Mucosa of descending colon (tissue), 3 donors: ENCODE results near the gene PTPN9. TPM values are rescaled to one million over a fixed set of nuclear protein-coding genes. Genes with fewer than 3 reads are reported as not detected.
"Not testable (repeated sequence)": the region's sequence is repeated elsewhere in the genome, so short reads cannot be mapped to it uniquely, and the experiment has no call there.

Experiments
- ATAC-seq: fragments of 200-7000 bp; cut with Tn5 transposase; one replicate; pipeline ENCODE4 v1.9.1; 2020; ENCODE audit warnings: mild to moderate bottlenecking, moderate library complexity
- DNase-seq, 3 donors: peaks; one replicate each; pipeline ENCODE4 v3.0.0-alpha.2; 2020
- H3K36me3 ChIP-seq: fragments of 200-600 bp; one replicate; pipeline ENCODE4 v1.8.0; 2021; ENCODE audit warnings: low read depth, mild to moderate bottlenecking
- H3K4me1 ChIP-seq: fragments of 200-600 bp; one replicate; pipeline ENCODE4 v1.8.0; 2021; ENCODE audit warnings: low read depth, mild to moderate bottlenecking
- H3K4me3 ChIP-seq: fragments of 200-600 bp; one replicate; pipeline ENCODE4 v1.8.0; 2021; ENCODE audit warnings: mild to moderate bottlenecking
- H3K9me3 ChIP-seq: fragments of 200-600 bp; one replicate; pipeline ENCODE4 v1.8.0; 2021; ENCODE audit warnings: mild to moderate bottlenecking
- CTCF ChIP-seq: fragments of 200-600 bp; IDR thresholded peaks from one replicate; pipeline ENCODE4 v1.8.0; 2022; ENCODE audit warnings: antibody characterized with exemption, mild to moderate bottlenecking
- intact Hi-C, 2 donors: fragments of 100-400 bp; cut with DNase I in 1 of 2; cut with micrococcal nuclease in 1 of 2; formaldehyde crosslinking; loops; one replicate each; pipeline versions ENCODE4 v1.11.0 to v1.11.1; 2022; cut with DNase I, micrococcal nuclease
- total RNA-seq, 3 donors: library from RNA; stranded (reverse); fragmentation: NEBNext Ultra II Directional in 2 of 3; extraction: Animal tissue kit (Norgen Biotek cat#: 25700) in 2 of 3; gene quantifications; one replicate each; pipeline versions ENCODE4 v1.2.1 to v1.2.4, GENCODE V29; 2021 to 2023
- donor health status: DM: no; HTN: no; CAD: no; lungs with moderate emphysema.
- donor health status: DM: no; HTN: no; CAD: no.
- donor health status: DM: no; HTN: yes; CAD: no.

The PTPN9 gene
- total RNA-seq, 3 donors from 2014 or later, result 32.0 to 47.1 (median 36.8) TPM

- no peaks in the 10 kb centered on the region for H3K9me3 ChIP-seq
- H3K4me3 ChIP-seq, result no peak overlapping the region
- TF ChIP-seq CTCF, result no peak
- H3K36me3 ChIP-seq, result no peaks in the 10 kb centered on the region
- H3K4me1 ChIP-seq, result no peaks in the 10 kb centered on the region
- intact Hi-C loops, result no loop called here
- no peak for DNase-seq
- no peak for ATAC-seq
Measured at GRCh38 chr15:75517233-75517632, 61.9 kb downstream of the PTPN9 start.

GRCh38 chr15:75508840-75509532 lies 70.1 kb downstream of the PTPN9 start:
- Histone ChIP-seq H3K4me1 (no peaks in the 10 kb centered on the region), H3K4me3 (no peak overlapping the region), H3K9me3 (no peaks in the 10 kb centered on the region), H3K36me3 (peaks cover 4% of the 10 kb centered on the region)
- intact Hi-C loops, result no loop called here
- DNase-seq (peak in 1 of 3 donors; percentile 31), ATAC-seq (peak; percentile 35)
- TF ChIP-seq CTCF, result no peak

DNA sequence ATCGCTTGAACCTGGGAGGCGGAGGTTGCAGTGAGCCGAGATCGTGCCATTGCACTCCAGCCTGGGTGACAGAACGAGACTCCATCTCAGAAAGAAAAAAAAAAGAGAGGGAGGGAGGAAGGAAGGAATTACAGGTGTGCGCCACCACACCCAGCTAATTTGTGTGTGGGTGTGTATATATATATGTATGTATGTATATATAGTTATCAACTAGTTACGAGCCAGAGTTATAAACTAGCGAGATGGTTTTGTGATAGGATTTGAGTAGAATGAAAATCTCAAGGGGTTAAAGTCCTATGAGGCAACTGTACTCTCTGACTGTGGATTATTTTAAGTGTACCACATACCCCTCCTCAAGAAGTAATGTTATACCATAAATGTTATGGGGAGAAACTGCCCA lies 76.8 kb downstream of the PTPN9 start:
- TF ChIP-seq CTCF, result no peak
- peaks cover 4% of the 10 kb centered on the region for H3K36me3 ChIP-seq
- peak; percentile 96 for ATAC-seq
- H3K9me3 ChIP-seq, result no peaks in the 10 kb centered on the region
- DNase-seq, result peak in 1 of 3 donors; percentile 39
- no peaks in the 10 kb centered on the region for H3K4me1 ChIP-seq
- intact Hi-C loops, result no loop called here
- no peak overlapping the region for H3K4me3 ChIP-seq

- DNase-seq (no peak), ATAC-seq (no peak)
Measured at GRCh38 chr15:75493732-75494131, 85.4 kb downstream of the PTPN9 start.

GRCh38 chr15:75483961-75484360 lies 95.2 kb downstream of the PTPN9 start:
- intact Hi-C loops, result no loop called here
- no peaks in the 10 kb centered on the region for H3K36me3 ChIP-seq
- H3K4me3 ChIP-seq, result no peak overlapping the region
- no peak for DNase-seq
- no peaks in the 10 kb centered on the region for H3K9me3 ChIP-seq
- no peak for ATAC-seq
- no peaks in the 10 kb centered on the region for H3K4me1 ChIP-seq
- no peak for TF ChIP-seq CTCF

More at GRCh38 chr15:75493732-75494131, 85.4 kb downstream of the PTPN9 start:
- no peak for TF ChIP-seq CTCF
- H3K4me1 ChIP-seq, result no peaks in the 10 kb centered on the region
- H3K9me3 ChIP-seq, result no peaks in the 10 kb centered on the region
- intact Hi-C loops, result no loop called here
- no peak overlapping the region for H3K4me3 ChIP-seq
- no peaks in the 10 kb centered on the region for H3K36me3 ChIP-seq

DNA sequence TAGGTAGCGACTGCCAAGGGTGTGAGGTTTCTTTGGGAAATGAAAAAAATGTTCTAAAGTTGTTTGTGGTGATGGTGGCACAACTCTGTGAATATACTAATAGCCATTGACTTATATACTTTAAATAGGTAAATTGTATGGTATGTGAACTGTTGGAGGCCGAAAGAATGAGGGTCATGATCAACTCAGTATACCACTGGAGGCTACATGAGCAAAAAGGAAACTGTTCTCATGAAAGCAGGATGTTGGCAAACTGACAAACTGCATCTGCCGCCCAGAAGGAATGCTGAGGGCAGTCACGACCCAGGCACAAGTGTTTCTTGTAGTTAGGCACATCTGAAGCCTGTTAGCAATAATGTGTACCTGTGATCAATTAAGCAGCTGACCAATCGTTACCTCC lies 95.6 kb downstream of the PTPN9 start:
- H3K4me1 ChIP-seq, DNase-seq, H3K9me3 ChIP-seq, ATAC-seq, H3K4me3 ChIP-seq, H3K36me3 ChIP-seq, intact Hi-C loops: not testable (repeated sequence)
